ENCODE measurements around the gene HOXD9.

HOXD9 gene

DNA sequence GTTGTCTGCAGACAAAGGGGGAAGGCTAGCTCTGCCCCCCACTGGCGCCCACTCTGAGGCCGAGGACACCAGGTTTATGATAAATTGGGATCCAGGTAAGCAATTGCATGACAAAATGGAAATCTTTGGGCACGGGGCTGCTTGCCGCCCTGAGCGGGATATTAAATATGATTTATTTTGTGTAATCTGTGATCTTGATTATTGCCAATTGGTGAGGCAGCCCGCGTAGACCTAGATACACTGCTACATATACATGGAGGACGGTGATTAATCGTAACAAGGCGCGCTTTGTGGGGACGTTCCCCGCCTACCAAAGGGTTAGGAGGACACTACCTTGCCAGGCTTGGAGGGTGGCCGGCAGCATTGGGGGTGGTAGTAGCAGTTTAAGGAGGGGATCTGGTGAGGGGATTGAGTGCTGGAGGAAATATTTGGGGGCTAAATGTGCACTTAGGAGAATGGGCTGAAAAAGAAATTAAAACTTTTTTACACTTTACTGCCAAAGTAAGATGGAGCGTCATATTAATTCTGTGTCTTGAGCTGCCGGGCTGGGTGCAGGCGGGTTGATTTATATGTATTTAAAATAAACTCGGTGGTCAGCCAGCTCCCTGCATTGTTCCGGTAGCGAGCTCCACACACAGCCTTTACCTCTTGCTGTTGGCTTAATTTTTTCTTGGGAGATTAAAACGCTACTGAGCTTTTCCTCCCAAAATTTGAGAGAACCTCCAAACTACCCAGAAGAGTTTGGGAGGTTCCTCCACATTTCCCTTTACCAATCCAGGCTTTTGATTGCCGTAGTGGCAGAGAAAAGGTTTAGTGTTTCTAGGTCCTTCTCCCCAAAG, 38.7 kb downstream of the HOXD9 start:
- H3K79me2 ChIP-seq: no peaks in the 10 kb centered on the region
- TF ChIP-seq, protein P1, sequence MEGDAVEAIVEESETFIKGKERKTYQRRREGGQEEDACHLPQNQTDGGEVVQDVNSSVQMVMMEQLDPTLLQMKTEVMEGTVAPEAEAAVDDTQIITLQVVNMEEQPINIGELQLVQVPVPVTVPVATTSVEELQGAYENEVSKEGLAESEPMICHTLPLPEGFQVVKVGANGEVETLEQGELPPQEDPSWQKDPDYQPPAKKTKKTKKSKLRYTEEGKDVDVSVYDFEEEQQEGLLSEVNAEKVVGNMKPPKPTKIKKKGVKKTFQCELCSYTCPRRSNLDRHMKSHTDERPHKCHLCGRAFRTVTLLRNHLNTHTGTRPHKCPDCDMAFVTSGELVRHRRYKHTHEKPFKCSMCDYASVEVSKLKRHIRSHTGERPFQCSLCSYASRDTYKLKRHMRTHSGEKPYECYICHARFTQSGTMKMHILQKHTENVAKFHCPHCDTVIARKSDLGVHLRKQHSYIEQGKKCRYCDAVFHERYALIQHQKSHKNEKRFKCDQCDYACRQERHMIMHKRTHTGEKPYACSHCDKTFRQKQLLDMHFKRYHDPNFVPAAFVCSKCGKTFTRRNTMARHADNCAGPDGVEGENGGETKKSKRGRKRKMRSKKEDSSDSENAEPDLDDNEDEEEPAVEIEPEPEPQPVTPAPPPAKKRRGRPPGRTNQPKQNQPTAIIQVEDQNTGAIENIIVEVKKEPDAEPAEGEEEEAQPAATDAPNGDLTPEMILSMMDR (IDR thresholded peaks at IDR 0.05): no peak
- H3K36me3 ChIP-seq (ENCODE audit: control insufficient read depth, insufficient read depth, low read length): peaks cover 3% of the 10 kb centered on the region
- no peak overlapping the region for H2AFZ ChIP-seq
- H3K4me2 ChIP-seq (ENCODE audit: low read length): no peak overlapping the region
- no peak overlapping the region for H3K27ac ChIP-seq
- H3K9me3 ChIP-seq (ENCODE audit: control insufficient read depth, low read length): no peaks in the 10 kb centered on the region
- no peaks in the 10 kb centered on the region for H3K4me1 ChIP-seq
- H3K4me3 ChIP-seq (ENCODE audit: low read depth, low read length): no peak overlapping the region
- no peak overlapping the region for H3K9ac ChIP-seq
- H3K27me3 ChIP-seq (ENCODE audit: control insufficient read depth, insufficient read depth, low read length): peaks cover 46% of the 10 kb centered on the region

DNA sequence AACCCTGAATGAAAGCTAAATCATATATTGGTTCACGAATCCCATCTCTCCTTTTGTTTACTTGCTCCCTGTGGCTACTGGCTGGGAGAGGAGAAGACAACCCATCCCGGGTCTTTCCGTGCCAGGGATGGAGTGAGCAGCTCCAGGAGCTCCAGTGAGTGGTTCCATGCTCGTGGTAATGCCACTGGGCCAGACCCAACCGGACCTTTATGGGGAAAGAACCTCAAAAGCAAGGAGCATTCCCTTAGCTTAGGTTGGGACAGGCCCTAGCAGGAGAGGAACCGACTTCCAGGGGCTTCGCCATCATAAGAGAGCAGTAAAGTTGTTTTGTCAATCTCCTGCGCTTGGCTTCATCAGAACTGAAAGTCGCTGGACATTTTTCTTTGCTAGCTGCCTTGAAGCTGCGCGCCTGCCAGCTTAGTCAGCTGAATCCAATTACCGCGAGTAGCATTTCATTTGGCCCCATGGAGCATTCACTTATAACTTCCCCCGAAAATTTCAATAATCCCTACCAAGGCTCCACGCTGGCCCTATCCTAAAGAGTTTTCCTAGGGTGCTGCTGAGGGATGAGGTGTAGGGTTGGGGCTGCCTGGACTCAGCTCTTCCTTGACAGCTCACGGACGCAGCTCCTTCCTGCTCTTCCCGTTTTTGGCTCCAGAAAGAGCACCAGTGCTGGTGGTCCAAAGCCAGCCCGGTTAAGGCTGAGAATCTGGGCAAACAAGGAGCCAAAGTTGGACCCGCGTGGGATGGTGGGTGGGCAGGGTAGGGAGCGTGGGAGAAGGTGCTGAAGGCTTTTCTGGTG, 39.5 kb downstream of the HOXD9 start:
- no peaks in the 10 kb centered on the region for H3K79me2 ChIP-seq
- no peak overlapping the region for H3K4me3 ChIP-seq (ENCODE audit: low read depth, low read length)
- no peak overlapping the region for H3K27ac ChIP-seq
- H3K4me1 ChIP-seq: no peaks in the 10 kb centered on the region
- H3K4me2 ChIP-seq (ENCODE audit: low read length): no peak overlapping the region
- H3K9ac ChIP-seq: no peak overlapping the region
- no peaks in the 10 kb centered on the region for H3K9me3 ChIP-seq (ENCODE audit: control insufficient read depth, low read length)
- peaks cover 3% of the 10 kb centered on the region for H3K36me3 ChIP-seq (ENCODE audit: control insufficient read depth, insufficient read depth, low read length)
- TF ChIP-seq, protein P1 (IDR thresholded peaks at IDR 0.05): no peak
- peaks cover 40% of the 10 kb centered on the region for H3K27me3 ChIP-seq (ENCODE audit: control insufficient read depth, insufficient read depth, low read length)
- no peak overlapping the region for H2AFZ ChIP-seq

DNA sequence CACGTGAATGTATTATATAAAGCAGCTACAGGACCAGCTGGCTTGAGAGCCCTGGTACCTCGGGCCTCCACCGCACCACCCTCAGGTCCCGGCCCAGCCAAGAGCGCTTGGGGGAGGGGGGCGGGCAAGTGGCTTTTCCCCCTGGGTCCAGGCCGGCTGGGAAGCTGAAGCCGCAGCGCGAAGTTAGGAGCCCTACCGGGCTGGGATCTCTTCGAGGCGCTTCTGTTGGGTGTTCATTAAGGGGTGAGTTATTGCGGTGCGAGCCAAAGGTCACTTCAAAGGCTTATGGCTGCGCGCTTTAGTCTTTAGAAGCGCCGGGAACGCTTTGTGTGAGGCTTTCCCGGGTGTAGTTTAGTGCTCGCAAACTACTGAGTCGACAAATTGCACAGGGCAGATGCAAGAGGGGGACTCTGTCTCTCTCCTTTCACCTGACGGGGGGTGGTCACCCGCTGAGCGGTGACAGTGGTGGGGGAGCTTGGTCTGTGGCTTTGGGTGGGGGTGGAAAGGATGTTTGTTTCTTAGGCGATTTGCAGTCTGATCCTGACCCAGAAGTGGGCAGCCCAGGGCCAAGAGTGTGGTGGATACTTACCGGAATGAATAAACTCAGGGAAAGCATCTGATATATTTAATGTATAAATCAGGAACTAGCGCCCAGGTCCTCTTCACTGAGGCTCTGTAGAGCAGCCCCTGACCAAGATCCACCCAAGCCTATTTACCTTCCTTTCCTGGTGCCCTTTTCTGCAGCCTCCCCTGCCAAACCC, 40.6 kb downstream of the HOXD9 start:
- H3K79me2 ChIP-seq: no peaks in the 10 kb centered on the region
- H3K27me3 ChIP-seq (ENCODE audit: control insufficient read depth, insufficient read depth, low read length): peaks cover 33% of the 10 kb centered on the region
- no peak overlapping the region for H3K4me3 ChIP-seq (ENCODE audit: low read depth, low read length)
- TF ChIP-seq, protein P1 (IDR thresholded peaks at IDR 0.05): no peak
- H3K27ac ChIP-seq: no peak overlapping the region
- peaks cover 3% of the 10 kb centered on the region for H3K36me3 ChIP-seq (ENCODE audit: control insufficient read depth, insufficient read depth, low read length)
- no peaks in the 10 kb centered on the region for H3K9me3 ChIP-seq (ENCODE audit: control insufficient read depth, low read length)
- no peak overlapping the region for H2AFZ ChIP-seq
- no peak overlapping the region for H3K4me2 ChIP-seq (ENCODE audit: low read length)
- H3K4me1 ChIP-seq: no peaks in the 10 kb centered on the region
- H3K9ac ChIP-seq: no peak overlapping the region

DNA sequence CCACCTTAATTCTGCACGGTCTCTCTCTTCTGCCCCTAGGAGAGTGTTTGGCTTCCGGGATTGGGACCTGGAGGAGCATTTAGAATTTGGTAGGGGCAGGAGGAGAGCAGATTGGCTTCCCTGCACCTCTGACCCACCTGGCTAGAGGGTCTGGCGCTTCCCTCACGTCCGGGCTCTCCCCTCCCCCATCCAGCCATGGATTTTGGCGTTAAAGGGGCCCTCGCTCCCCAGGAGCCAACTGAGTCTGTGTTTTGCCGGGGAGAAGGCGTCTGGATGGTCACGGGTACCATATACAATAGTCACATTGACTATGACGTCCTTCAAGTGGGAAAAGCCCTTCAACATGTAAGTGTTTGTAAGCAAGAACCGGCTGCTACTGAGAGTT, 41.1 kb downstream of the HOXD9 start:
- no peaks in the 10 kb centered on the region for H3K9me3 ChIP-seq (ENCODE audit: control insufficient read depth, low read length)
- H3K27me3 ChIP-seq (ENCODE audit: control insufficient read depth, insufficient read depth, low read length): peaks cover 29% of the 10 kb centered on the region
- no peak overlapping the region for H3K9ac ChIP-seq
- H2AFZ ChIP-seq: no peak overlapping the region
- no peaks in the 10 kb centered on the region for H3K79me2 ChIP-seq
- H3K4me2 ChIP-seq (ENCODE audit: low read length): no peak overlapping the region
- peaks cover 3% of the 10 kb centered on the region for H3K36me3 ChIP-seq (ENCODE audit: control insufficient read depth, insufficient read depth, low read length)
- TF ChIP-seq, protein P1 (IDR thresholded peaks at IDR 0.05): no peak
- no peak overlapping the region for H3K4me3 ChIP-seq (ENCODE audit: low read depth, low read length)
- H3K27ac ChIP-seq: no peak overlapping the region
- no peaks in the 10 kb centered on the region for H3K4me1 ChIP-seq
